GM21619 (cell line): ENCODE measurements around the gene CPVL.

ENCODE experiments used
- ATAC-seq: cut with Tn5 transposase; IDR thresholded peaks from one replicate; pipeline ENCODE4 v1.9.1; 2021; ENCODE audit not compliant: unreplicated experiment

CPVL gene

GRCh38 chr7:29053105-29053872, 93.0 kb downstream of the CPVL start:
- ATAC-seq = no peak

GRCh38 chr7:29046978-29047377, 99.4 kb downstream of the CPVL start:
- no peak for ATAC-seq

GRCh38 chr7:29045258-29046086, 100.9 kb downstream of the CPVL start:
- no peak for ATAC-seq

- ATAC-seq = no peak
Observed at GRCh38 chr7:29044554-29044953, 101.8 kb downstream of the CPVL start.

- no peak for ATAC-seq
Observed at GRCh38 chr7:29043576-29043975, 102.8 kb downstream of the CPVL start.

- no peak for ATAC-seq
Observed at GRCh38 chr7:29042824-29043231, 103.5 kb downstream of the CPVL start.

- ATAC-seq = no peak
Observed at GRCh38 chr7:29041991-29042390, 104.3 kb downstream of the CPVL start.

- no peak for ATAC-seq
Observed at GRCh38 chr7:29040579-29040925, 105.8 kb downstream of the CPVL start.

GRCh38 chr7:29039821-29040578, 106.3 kb downstream of the CPVL start:
- no peak for ATAC-seq

GRCh38 chr7:29038463-29038862, 107.9 kb downstream of the CPVL start:
- ATAC-seq = no peak

GRCh38 chr7:29035044-29035740, 111.1 kb downstream of the CPVL start:
- ATAC-seq = no peak

GRCh38 chr7:29033584-29033983, 112.8 kb downstream of the CPVL start:
- ATAC-seq = no peak

GRCh38 chr7:29032146-29032545, 114.2 kb downstream of the CPVL start:
- no peak for ATAC-seq

- no peak for ATAC-seq
Observed at GRCh38 chr7:29030781-29031275, 115.5 kb downstream of the CPVL start.

GRCh38 chr7:29022291-29022988, 123.9 kb downstream of the CPVL start:
- ATAC-seq = no peak

GRCh38 chr7:29019896-29020295, 126.4 kb downstream of the CPVL start:
- ATAC-seq = no peak

- ATAC-seq = no peak
Observed at GRCh38 chr7:29019387-29019786, 127.0 kb downstream of the CPVL start.

- no peak for ATAC-seq
Observed at GRCh38 chr7:29017713-29018112, 128.6 kb downstream of the CPVL start.

- ATAC-seq = no peak
Observed at GRCh38 chr7:29014725-29015124, 131.6 kb downstream of the CPVL start.

- ATAC-seq = no peak
Observed at GRCh38 chr7:29013931-29014330, 132.4 kb downstream of the CPVL start.
